Activated CD8-positive, alpha-beta memory T cell treated with anti-CD3 and anti-CD28 coated beads for 4 hours (primary cell): ENCODE measurements around the gene DFFB.

Source experiments
- DNase-seq, 2 donors: peaks; one replicate each; pipeline ENCODE4 v3.0.0-alpha.2; 2020; ENCODE audit warnings: low read depth in 2 of 2

DFFB gene

GRCh38 chr1:3831689-3832088 is 25.6 kb upstream of the DFFB start:
- no peak for DNase-seq

GRCh38 chr1:3834701-3835100 is 22.6 kb upstream of the DFFB start:
- no peak for DNase-seq

- no peak for DNase-seq
Measured at GRCh38 chr1:3836421-3836820, 20.9 kb upstream of the DFFB start.

GRCh38 chr1:3837200-3837599 is 20.1 kb upstream of the DFFB start:
- no peak for DNase-seq

- no peak for DNase-seq
Measured at GRCh38 chr1:3837685-3838084, 19.6 kb upstream of the DFFB start.

GRCh38 chr1:3838788-3839187 is 18.5 kb upstream of the DFFB start:
- no peak for DNase-seq

GRCh38 chr1:3841491-3841890 is 15.8 kb upstream of the DFFB start:
- DNase-seq: no peak

GRCh38 chr1:3842912-3843311 is 14.4 kb upstream of the DFFB start:
- no peak for DNase-seq

GRCh38 chr1:3846541-3846940 is 10.7 kb upstream of the DFFB start:
- no peak for DNase-seq

GRCh38 chr1:3847081-3847480 is 10.2 kb upstream of the DFFB start:
- no peak for DNase-seq

GRCh38 chr1:3850857-3851256 is 6.4 kb upstream of the DFFB start:
- no peak for DNase-seq

GRCh38 chr1:3851292-3851691 is 6.0 kb upstream of the DFFB start:
- no peak for DNase-seq

- DNase-seq: no peak
Measured at GRCh38 chr1:3852091-3852490, 5.2 kb upstream of the DFFB start.

GRCh38 chr1:3852711-3853485 is 4.4 kb upstream of the DFFB start:
- no peak for DNase-seq

- no peak for DNase-seq
Measured at GRCh38 chr1:3857791-3858129, 484 bp downstream of the DFFB start.

- no peak for DNase-seq
Measured at GRCh38 chr1:3858231-3858981, 1.1 kb downstream of the DFFB start.

- DNase-seq: no peak
Measured at GRCh38 chr1:3863231-3863935, 6.1 kb downstream of the DFFB start.

GRCh38 chr1:3864884-3865283 is 7.6 kb downstream of the DFFB start:
- DNase-seq: no peak

GRCh38 chr1:3865606-3866160 is 8.4 kb downstream of the DFFB start:
- no peak for DNase-seq

GRCh38 chr1:3868464-3869006 is 11.3 kb downstream of the DFFB start:
- no peak for DNase-seq

GRCh38 chr1:3869751-3870301 is 12.6 kb downstream of the DFFB start:
- no peak for DNase-seq

- no peak for DNase-seq
Measured at GRCh38 chr1:3871451-3871805, 14.2 kb downstream of the DFFB start.
